Ishikawa (cell line): ENCODE results near the gene CHAT.

ENCODE experiments used
- CEBPB ChIP-seq: IDR thresholded peaks from 2 replicates; pipeline ENCODE4 v1.6.1; 2012
- CREB1 ChIP-seq: IDR thresholded peaks from 2 replicates; pipeline ENCODE4 v1.6.1; 2012; ENCODE audit warnings: low read depth
- EGR1 ChIP-seq: IDR thresholded peaks from 2 replicates; pipeline ENCODE4 v1.6.1; 2012
- EP300 ChIP-seq: IDR thresholded peaks from 2 replicates; pipeline ENCODE4 v1.6.1; 2012; ENCODE audit warnings: borderline replicate concordance
- FOXM1 ChIP-seq: IDR thresholded peaks from 2 replicates; pipeline ENCODE4 v1.6.1; 2012; ENCODE audit warnings: low read depth, borderline replicate concordance
- MAX ChIP-seq: IDR thresholded peaks from 2 replicates; pipeline ENCODE4 v1.6.1; 2012
- NFIC ChIP-seq: IDR thresholded peaks from 2 replicates; pipeline ENCODE4 v1.6.1; 2012
- RAD21 ChIP-seq: IDR thresholded peaks from 2 replicates; pipeline ENCODE4 v1.6.1; 2012; ENCODE audit warnings: low read depth
- REST ChIP-seq: IDR thresholded peaks from 2 replicates; pipeline ENCODE4 v1.6.1; 2012; ENCODE audit warnings: low read depth, mild to moderate bottlenecking
- TAF1 ChIP-seq: IDR thresholded peaks from 2 replicates; pipeline ENCODE4 v1.6.1; 2012; ENCODE audit warnings: low read depth, mild to moderate bottlenecking
- TCF12 ChIP-seq: IDR thresholded peaks from 2 replicates; pipeline ENCODE4 v1.6.1; 2012; ENCODE audit warnings: low read depth
- TEAD4 ChIP-seq: IDR thresholded peaks from 2 replicates; pipeline ENCODE4 v1.6.1; 2012
- USF1 ChIP-seq: IDR thresholded peaks from 2 replicates; pipeline ENCODE4 v1.6.1; 2012
- YY1 ChIP-seq: IDR thresholded peaks from 2 replicates; pipeline ENCODE4 v1.6.1; 2012; ENCODE audit warnings: low read depth
- ZBTB7A ChIP-seq: IDR thresholded peaks from 2 replicates; pipeline ENCODE4 v1.6.1; 2012; ENCODE audit warnings: low read depth

The CHAT gene

GRCh38 chr10:49631975-49632374, 18.1 kb downstream of the CHAT start:
- TF ChIP-seq CEBPB (no peak), MAX (no peak), NFIC (no peak), TCF12 (no peak), EP300 (no peak)

- TF ChIP-seq CREB1 (no peak), MAX (no peak), EP300 (no peak), YY1 (no peak), TEAD4 (no peak), REST (no peak), EGR1 (no peak), USF1 (no peak), NFIC (no peak), TAF1 (no peak)
Observed at GRCh38 chr10:49632406-49633317, 18.8 kb downstream of the CHAT start.

- TF ChIP-seq CEBPB = no peak
- TF ChIP-seq YY1 = no peak
- no peak for TF ChIP-seq RAD21
- no peak for TF ChIP-seq TEAD4
- TF ChIP-seq REST = no peak
- no peak for TF ChIP-seq USF1
- no peak for TF ChIP-seq TAF1
- TF ChIP-seq FOXM1 = no peak
- no peak for TF ChIP-seq NFIC
- no peak for TF ChIP-seq EP300
- TF ChIP-seq EGR1 = no peak
- TF ChIP-seq MAX = no peak
- TF ChIP-seq TCF12 = no peak
- no peak for TF ChIP-seq CREB1
- no peak for TF ChIP-seq ZBTB7A
Observed at GRCh38 chr10:49633327-49634068, 19.7 kb downstream of the CHAT start.

- TF ChIP-seq TCF12 = no peak
- no peak for TF ChIP-seq EGR1
- no peak for TF ChIP-seq TEAD4
- no peak for TF ChIP-seq USF1
- TF ChIP-seq CREB1 = no peak
- TF ChIP-seq FOXM1 = no peak
Observed at GRCh38 chr10:49634069-49634660, 20.3 kb downstream of the CHAT start.

GRCh38 chr10:49642311-49642710, 28.5 kb downstream of the CHAT start:
- no peak for TF ChIP-seq ZBTB7A
